Measurements from ENCODE around the gene TRIM9.

Gene TRIM9

GRCh38 chr14:50943943-50944646 is 150.8 kb downstream of the TRIM9 start, which contains the start of gene PYGL:
Gene PYGL, minus strand, starts transcription at chr14:50944483. Its CDS starts 80 bp downstream, at chr14:50944403.
- no peak for TF ChIP-seq CTCF (IDR thresholded peaks at IDR 0.05)

GRCh38 chr14:50943261-50943942 is 151.5 kb downstream of the TRIM9 start:
- TF ChIP-seq CTCF (IDR thresholded peaks at IDR 0.05) = no peak

GRCh38 chr14:50941151-50941550 is 153.8 kb downstream of the TRIM9 start:
- no peak for TF ChIP-seq CTCF (IDR thresholded peaks at IDR 0.05)

GRCh38 chr14:50937800-50938199 is 157.1 kb downstream of the TRIM9 start:
- no peak for TF ChIP-seq CTCF (IDR thresholded peaks at IDR 0.05)

- TF ChIP-seq CTCF (IDR thresholded peaks at IDR 0.05) = no peak
These were observed 157.6 kb downstream of the TRIM9 start for GRCh38 chr14:50937325-50937724.

- TF ChIP-seq CTCF (IDR thresholded peaks at IDR 0.05) = no peak
These were observed 158.0 kb downstream of the TRIM9 start for GRCh38 chr14:50936882-50937281.

- TF ChIP-seq CTCF (IDR thresholded peaks at IDR 0.05) = no peak
These were observed 158.9 kb downstream of the TRIM9 start for GRCh38 chr14:50936016-50936340.

Data from LNCAP (cell line).